GM19468 (cell line): ENCODE measurements around the gene BMPER.
A peak's percentile ranks its signal among the peaks of the same experiment; 100 is the strongest.

Experiments used
- ATAC-seq: cut with Tn5 transposase; IDR thresholded peaks from one replicate; pipeline ENCODE4 v1.9.1; 2021; ENCODE audit warnings: mild to moderate bottlenecking, moderate library complexity, moderate number of reproducible peaks; ENCODE audit not compliant: unreplicated experiment; ENCODE audit errors: extremely low read depth

The BMPER gene

GRCh38 chr7:33887266-33887975 lies 17.9 kb upstream of the BMPER start:
- no peak for ATAC-seq

DNA sequence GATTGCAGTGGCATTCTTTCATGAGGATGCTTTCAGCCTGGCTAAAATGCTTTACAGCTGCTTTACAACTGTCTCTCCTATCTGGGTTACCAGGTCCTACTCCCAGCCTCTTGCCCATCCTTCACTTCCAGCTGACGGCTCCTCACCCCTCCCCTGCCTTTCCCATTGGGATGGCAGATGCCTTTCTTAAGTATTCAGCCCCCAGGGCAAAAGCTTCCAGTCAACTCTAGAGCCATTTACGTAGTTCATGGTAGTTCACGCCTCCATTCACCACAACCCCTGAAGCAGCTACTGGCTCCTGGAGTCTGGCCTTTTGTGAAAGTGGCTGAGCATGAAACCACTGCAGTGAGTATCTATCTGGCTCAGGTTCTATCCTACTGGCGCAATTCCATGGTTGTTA lies 17.2 kb upstream of the BMPER start:
- ATAC-seq: no peak

- no peak for ATAC-seq
Observed at GRCh38 chr7:33892945-33893344, 12.4 kb upstream of the BMPER start.

- ATAC-seq: no peak
Observed at GRCh38 chr7:33893377-33893776, 12.0 kb upstream of the BMPER start.

- peak; percentile 84 for ATAC-seq
Observed at GRCh38 chr7:33895025-33895804, 10.1 kb upstream of the BMPER start.

DNA sequence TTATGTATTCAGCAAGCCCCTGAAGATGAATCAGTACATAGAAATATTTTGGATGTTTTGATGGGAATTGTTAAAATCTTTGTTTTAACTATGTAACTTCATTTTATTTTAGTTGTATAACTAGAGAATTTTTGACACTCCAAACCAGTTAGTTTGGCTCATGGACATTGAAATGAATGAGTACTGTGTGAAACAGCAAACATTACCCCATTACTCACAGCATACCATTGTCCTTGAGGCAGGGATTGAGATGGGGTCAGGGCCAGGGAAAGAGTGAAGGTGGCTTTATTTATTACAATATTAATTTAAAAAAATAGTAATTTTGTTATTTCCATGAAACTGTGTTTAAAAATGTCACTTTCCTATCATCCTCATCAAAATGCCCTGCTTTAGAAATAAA lies 4.8 kb upstream of the BMPER start:
- no peak for ATAC-seq

DNA sequence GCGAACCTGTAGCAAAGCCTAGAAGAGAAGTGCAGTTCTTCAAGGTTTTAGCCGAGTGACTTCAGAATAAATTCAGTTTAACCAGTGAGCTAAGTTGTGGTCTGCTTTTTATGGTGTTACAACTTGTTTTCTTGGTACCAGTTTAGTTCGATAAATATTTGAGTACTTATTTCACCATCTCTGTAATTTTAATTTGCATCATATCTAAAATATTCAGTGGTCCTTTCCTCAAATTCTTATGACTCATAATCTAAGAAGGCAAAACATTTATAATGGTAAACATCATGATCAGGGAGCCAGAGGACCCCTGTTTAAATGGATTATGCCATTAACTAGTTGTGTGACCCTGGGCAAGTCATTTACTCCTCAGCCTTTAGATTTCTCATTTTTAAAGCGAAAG lies 4.1 kb upstream of the BMPER start:
- ATAC-seq: no peak

- ATAC-seq: no peak
Observed at GRCh38 chr7:33901847-33902246, 3.5 kb upstream of the BMPER start.

GRCh38 chr7:33902746-33903145 lies 2.6 kb upstream of the BMPER start:
- ATAC-seq: no peak

GRCh38 chr7:33903791-33904680 lies 1.3 kb upstream of the BMPER start:
- ATAC-seq: no peak

GRCh38 chr7:33904681-33905388 lies 504 bp upstream of the BMPER start:
- ATAC-seq: no peak

- ATAC-seq: no peak
Observed at GRCh38 chr7:33906697-33907096, 1.4 kb downstream of the BMPER start.

- no peak for ATAC-seq
Observed at GRCh38 chr7:33907625-33908024, 2.3 kb downstream of the BMPER start.

DNA sequence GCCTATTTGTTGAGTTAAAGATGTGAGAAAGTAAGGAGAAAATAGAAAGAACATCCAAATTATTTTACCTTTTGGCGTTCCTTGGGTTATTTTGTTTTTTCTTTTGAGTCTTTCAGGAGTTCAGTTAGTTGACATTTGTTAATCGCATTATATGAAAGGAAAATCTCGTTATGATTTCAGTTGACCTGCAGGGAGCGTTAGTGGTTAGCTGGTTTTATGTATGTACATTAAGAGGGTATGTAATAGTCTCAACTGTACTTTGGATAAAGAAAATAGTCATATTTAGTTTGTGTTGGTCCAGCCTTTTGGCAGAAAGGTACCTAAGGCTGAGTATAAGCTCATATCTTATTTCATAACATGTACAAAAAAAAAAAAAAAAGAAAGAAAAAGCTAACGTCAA lies 4.0 kb downstream of the BMPER start:
- ATAC-seq: no peak

- no peak for ATAC-seq
Observed at GRCh38 chr7:33909755-33910154, 4.4 kb downstream of the BMPER start.

- ATAC-seq: no peak
Observed at GRCh38 chr7:33910756-33911155, 5.4 kb downstream of the BMPER start.

DNA sequence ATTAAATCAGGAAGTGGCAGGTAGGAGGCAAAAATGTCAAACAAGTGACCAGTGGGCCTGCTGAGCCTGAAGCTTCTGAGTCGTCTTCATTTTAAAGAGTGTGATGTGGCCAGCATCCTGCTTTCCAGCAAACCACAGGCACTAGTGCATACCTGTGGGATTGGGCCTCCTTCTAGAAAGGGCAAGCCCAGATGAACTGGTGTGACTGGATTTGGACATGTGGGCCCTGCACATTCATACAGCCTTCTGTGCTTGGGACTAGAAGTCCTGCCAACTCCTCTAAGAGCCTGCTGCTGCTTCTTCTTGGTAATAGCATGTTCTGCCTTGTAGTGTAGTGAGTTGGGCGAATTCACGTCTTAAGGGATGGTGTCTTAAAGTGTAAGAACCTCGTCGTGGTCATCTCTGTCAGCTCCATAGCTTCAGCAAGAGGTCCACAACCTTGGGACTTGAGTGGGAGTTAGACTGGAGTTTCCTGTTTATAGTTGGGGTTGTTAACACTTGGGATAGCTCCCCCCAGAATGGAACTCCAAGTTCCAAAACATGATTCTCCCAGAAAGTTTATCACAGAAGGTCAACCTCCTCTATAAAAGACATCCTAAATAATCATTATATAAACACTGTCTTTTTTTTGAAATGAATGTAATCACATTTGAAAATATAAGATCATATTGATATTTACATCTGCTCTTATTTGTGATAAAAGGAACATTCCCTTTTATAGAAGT lies 11.2 kb downstream of the BMPER start:
- ATAC-seq: no peak

GRCh38 chr7:33917661-33918060 lies 12.3 kb downstream of the BMPER start:
- no peak for ATAC-seq

- ATAC-seq: no peak
Observed at GRCh38 chr7:33918438-33919143, 13.3 kb downstream of the BMPER start.
